Progenitor cell of endocrine pancreas (in vitro differentiated cells): ENCODE data around the gene MBNL1. TPM values are rescaled to one million over a fixed set of nuclear protein-coding genes. Genes with fewer than 3 reads are reported as not detected.
"Not testable (repeated sequence)": the region's sequence is repeated elsewhere in the genome, so short reads cannot be mapped to it uniquely, and the experiment has no call there.

Experiments
- DNase-seq: peaks from one replicate; pipeline ENCODE4 v3.0.0; 2021; ENCODE audit warnings: low spot score; ENCODE audit not compliant: unreplicated experiment
- H3K27ac Mint-ChIP-seq: 2 replicates; pipeline ENCODE4 v1.8.0; 2021; ENCODE audit warnings: mild to moderate bottlenecking, moderate library complexity, mixed read lengths
- H3K27me3 Mint-ChIP-seq: 2 replicates; pipeline ENCODE4 v1.8.0; 2021; ENCODE audit warnings: mixed read lengths
- H3K36me3 Mint-ChIP-seq: 2 replicates; pipeline ENCODE4 v1.8.0; 2022; ENCODE audit warnings: mixed read lengths; ENCODE audit not compliant: insufficient read depth
- H3K4me1 Mint-ChIP-seq: 2 replicates; pipeline ENCODE4 v1.8.0; 2021; ENCODE audit warnings: low read depth, mixed read lengths
- H3K4me3 Mint-ChIP-seq: 2 replicates; pipeline ENCODE4 v1.8.0; 2021; ENCODE audit warnings: low read depth, mild to moderate bottlenecking, moderate library complexity, mixed read lengths
- H3K9me3 Mint-ChIP-seq: 2 replicates; pipeline ENCODE4 v1.8.0; 2021; ENCODE audit warnings: low read depth, mixed read lengths
- total RNA-seq: library from RNA; stranded (reverse); gene quantifications from 2 replicates; pipeline ENCODE4 v1.2.1, GENCODE V29; 2021
- TF ChIP-seq, protein P1 (sequence below): fragments of 200-600 bp; sonication (generic); IDR thresholded peaks from one replicate; pipeline ENCODE4 v1.5.0; 2021; ENCODE audit warnings: antibody characterized with exemption, mild to moderate bottlenecking; ENCODE audit not compliant: unreplicated experiment

MBNL1 gene
- total RNA-seq, 1 donor from 2014 or later, result 29.4 TPM

DNA sequence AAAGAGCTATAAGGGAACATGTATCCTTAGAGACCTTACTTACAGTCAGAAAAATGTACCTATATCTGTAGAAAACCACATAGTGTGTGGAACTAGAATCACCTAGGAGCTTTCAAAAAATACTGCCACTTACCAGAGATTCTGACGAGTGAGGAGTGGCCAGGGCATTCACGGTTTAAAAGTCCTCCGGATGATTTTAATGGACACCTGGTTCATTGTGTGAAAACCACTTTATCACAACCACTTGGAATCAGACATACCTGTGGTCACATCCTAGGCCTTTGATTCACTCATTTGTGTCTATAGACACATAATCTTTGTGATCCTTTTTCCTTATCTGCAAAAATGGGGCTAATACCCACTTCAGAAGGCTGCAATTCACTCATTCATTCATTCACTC is 159.8 kb downstream of the MBNL1 start:
- no peak overlapping the region for H3K27ac Mint-ChIP-seq
- H3K9me3 Mint-ChIP-seq, result peaks cover 3% of the 10 kb centered on the region
- H3K4me3 Mint-ChIP-seq, result no peak overlapping the region
- H3K27me3 Mint-ChIP-seq, result no peaks in the 10 kb centered on the region
- TF ChIP-seq, protein P1, sequence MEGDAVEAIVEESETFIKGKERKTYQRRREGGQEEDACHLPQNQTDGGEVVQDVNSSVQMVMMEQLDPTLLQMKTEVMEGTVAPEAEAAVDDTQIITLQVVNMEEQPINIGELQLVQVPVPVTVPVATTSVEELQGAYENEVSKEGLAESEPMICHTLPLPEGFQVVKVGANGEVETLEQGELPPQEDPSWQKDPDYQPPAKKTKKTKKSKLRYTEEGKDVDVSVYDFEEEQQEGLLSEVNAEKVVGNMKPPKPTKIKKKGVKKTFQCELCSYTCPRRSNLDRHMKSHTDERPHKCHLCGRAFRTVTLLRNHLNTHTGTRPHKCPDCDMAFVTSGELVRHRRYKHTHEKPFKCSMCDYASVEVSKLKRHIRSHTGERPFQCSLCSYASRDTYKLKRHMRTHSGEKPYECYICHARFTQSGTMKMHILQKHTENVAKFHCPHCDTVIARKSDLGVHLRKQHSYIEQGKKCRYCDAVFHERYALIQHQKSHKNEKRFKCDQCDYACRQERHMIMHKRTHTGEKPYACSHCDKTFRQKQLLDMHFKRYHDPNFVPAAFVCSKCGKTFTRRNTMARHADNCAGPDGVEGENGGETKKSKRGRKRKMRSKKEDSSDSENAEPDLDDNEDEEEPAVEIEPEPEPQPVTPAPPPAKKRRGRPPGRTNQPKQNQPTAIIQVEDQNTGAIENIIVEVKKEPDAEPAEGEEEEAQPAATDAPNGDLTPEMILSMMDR, result no peak
- H3K36me3 Mint-ChIP-seq, result peaks cover 2% of the 10 kb centered on the region
- H3K4me1 Mint-ChIP-seq, result peaks cover 12% of the 10 kb centered on the region
- DNase-seq, result no peak

DNA sequence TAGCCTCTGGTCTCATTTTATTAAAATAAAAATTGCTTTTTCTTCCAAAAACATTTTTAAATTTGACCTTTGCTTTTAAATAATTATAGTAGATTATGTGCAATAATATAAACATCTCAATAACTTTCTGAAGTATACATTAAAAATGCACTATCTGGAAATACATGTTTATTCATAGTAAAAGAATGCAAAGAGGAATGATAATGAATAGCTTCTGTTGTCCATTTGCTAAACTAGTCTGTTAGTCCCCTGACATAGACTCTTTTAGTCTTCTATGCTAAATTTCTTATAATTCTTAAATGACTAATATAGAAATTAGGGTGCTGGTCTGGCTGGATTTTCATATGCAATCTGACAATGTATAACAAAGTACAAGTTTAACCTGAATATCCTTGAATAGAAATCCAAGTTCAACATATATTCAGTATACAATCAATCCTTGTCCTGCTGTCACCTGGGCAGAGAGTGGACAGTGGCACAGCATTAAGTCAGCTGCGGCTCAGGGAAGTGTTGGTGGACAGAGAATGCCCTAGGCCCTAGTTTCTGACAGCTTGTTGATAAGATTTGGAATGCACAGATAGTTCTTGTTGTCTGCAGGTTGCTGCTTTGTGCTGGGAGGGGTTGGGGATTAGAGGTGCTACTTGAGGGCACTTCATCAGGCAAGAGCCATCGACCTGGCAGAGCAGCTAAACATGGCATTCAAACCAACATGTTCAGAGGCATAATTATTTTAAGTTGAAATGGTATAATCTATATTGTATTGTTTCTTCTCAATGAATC is 161.7 kb downstream of the MBNL1 start:
- Mint-ChIP-seq H3K9me3 (peaks cover 14% of the 10 kb centered on the region), H3K4me1 (peaks cover 12% of the 10 kb centered on the region), H3K27me3 (no peaks in the 10 kb centered on the region), H3K4me3 (no peak overlapping the region), H3K27ac (no peak overlapping the region), H3K36me3 (peaks cover 14% of the 10 kb centered on the region)
- DNase-seq, result no peak
- TF ChIP-seq, protein P1, result no peak

DNA sequence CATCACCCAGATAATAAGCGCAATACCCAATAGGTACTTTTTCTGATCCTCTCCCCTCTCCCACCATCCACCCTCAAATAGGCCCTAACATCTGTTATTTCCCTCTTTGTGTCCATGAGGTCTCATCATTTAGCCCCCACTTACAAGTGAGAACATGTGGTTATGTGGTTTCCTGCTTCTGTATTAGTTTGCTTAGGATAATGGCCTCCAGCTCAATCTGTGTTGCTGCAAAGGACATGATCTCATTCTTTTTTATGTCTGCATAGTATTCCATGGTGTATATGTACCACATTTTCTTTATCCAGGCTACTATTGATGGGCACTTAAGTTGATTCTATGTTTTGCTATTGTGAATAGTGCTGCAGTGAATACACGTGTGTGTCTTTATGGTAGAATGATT is 165.4 kb downstream of the MBNL1 start:
- Mint-ChIP-seq H3K4me1 (peaks cover 13% of the 10 kb centered on the region), H3K27ac (no peak overlapping the region), H3K27me3 (no peaks in the 10 kb centered on the region), H3K9me3 (peaks cover 14% of the 10 kb centered on the region), H3K36me3 (peaks cover 14% of the 10 kb centered on the region), H3K4me3 (no peak overlapping the region)
- TF ChIP-seq, protein P1, result no peak
- no peak for DNase-seq

DNA sequence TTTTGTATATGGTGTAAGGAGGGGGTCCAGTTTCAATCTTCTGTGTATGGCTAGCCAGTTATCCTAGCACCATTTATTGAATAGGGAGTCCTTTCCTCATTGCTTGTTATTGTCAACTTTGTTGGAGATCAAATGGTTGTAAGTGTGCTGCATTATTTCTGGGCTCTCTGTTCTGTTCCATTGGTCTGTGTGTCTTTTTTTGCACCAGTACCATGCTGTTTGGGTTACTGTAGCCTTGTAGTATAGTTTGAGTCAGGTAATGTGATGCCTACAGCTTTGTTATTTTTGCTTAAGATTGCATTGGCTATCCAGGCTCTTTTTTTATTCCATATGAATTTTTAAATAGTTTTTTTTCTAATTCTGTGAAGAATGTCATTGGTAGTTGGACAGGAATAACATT is 166.5 kb downstream of the MBNL1 start:
- not testable (repeated sequence) for H3K27ac Mint-ChIP-seq, H3K4me3 Mint-ChIP-seq, H3K27me3 Mint-ChIP-seq, H3K4me1 Mint-ChIP-seq, DNase-seq
- Mint-ChIP-seq H3K36me3 (peaks cover 14% of the 10 kb centered on the region), H3K9me3 (peaks cover 14% of the 10 kb centered on the region)

DNA sequence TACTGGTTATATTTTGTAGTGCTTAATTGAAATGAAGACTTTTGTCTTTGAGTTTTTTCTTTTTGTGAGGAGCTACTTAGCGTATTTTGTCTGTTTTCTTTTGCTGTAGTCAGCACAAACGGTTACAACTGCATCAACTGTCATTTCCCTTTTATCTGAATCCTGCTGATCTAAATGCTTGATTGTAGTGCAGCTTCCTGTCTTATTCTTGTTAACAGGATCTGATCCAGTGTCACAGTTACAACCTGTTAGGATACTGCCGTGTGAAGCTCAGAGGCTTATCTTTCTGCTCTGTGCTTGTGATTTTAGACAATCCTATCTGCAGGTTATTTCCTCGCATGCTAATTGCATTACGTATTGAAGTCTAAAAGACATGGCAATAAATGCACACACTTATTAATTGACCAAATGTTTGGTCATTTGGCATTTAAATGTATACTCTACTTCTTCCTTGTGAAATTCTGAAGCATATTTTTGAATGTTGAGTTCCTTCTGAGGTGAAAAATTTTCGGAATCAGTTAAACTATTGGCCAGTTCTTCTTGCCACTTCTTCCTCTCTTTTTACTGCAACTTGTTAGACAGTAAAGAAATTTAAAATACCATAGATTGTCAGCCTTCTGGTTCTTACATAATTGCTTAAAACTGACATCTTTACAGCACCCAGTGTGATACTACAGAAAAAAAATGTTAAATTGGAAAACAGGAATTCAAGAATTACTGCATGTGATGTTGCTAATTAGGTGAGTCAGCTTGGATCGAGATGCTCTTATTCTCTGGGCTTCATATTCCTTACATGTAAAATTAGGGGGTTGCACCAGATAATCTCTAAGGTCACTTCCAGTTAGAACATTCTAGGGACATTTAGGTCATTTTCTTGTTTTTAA is 168.2 kb downstream of the MBNL1 start:
- DNase-seq, result no peak
- Mint-ChIP-seq H3K9me3 (peaks cover 14% of the 10 kb centered on the region), H3K4me3 (no peak overlapping the region), H3K36me3 (peaks cover 14% of the 10 kb centered on the region), H3K27ac (no peak overlapping the region), H3K27me3 (no peaks in the 10 kb centered on the region), H3K4me1 (peaks cover 6% of the 10 kb centered on the region)
- TF ChIP-seq, protein P1, result no peak
